Adrenal gland (tissue), 5 donors: ENCODE results near the gene PTAR1.

ENCODE experiments used
- CTCF ChIP-seq, 6 experiments: fragments of 450-650 bp in 4 of 6; fragments of 200-600 bp in 2 of 6; sonication (generic) in 1 of 6; IDR thresholded peaks; 1 replicate in 5 of 6; 2 replicates in 1 of 6; pipeline versions ENCODE4 v1.5.1 to v1.8.0; 2016 to 2021; ENCODE audit warnings: antibody characterized with exemption in 6 of 6, mild to moderate bottlenecking in 2 of 6, moderate library complexity in 1 of 6
- POLR2A ChIP-seq, 2 donors: fragments of 450-650 bp; IDR thresholded peaks; one replicate each; pipeline ENCODE4 v1.6.1; 2017; ENCODE audit warnings: antibody characterized with exemption in 2 of 2, mild to moderate bottlenecking in 2 of 2, moderate library complexity in 1 of 2
- donor health status: DM: no; HTN: no; CAD: no.

GRCh38 chr9:69683927-69684326 is 75.9 kb downstream of the PTAR1 start:
- TF ChIP-seq CTCF (IDR thresholded peaks at IDR 0.05) (no peak), POLR2A (IDR thresholded peaks at IDR 0.05) (no peak)
